GM12878 (cell line): ENCODE measurements around the gene OR4D1. TPM values are rescaled to one million over a fixed set of nuclear protein-coding genes. Genes with fewer than 3 reads are reported as not detected.

Source experiments
- ATAC-seq: fragments of 200-7000 bp; cut with Tn5 transposase; 3 replicates; pipeline ENCODE4 v1.9.1; 2020; ENCODE audit warnings: mild to moderate bottlenecking, moderate library complexity
- BruUV-seq: library from RNA; stranded (reverse); fragments of 400-500 nt; replicated peaks from 2 replicates; lab custom pipeline; 2021; lab: Mats Ljungman, UMichigan
- CTCF ChIA-PET: fragments of 300-600 bp; sonication (Branson Sonifier 250); formaldehyde crosslinking; extraction: SDS; loops from one replicate; lab custom pipeline; 2021; ENCODE audit warnings: inconsistent platforms; lab: Yijun Ruan, JAX
- POLR2A ChIA-PET: fragments of 350-600 bp; formaldehyde crosslinking; extraction: SDS; loops from one replicate; lab custom pipeline; 2021; ENCODE audit warnings: inconsistent platforms; lab: Charles Lee
- RAD21 ChIA-PET: fragments of 300-600 bp; sonication (Branson Sonifier 250); formaldehyde crosslinking; loops from one replicate; lab custom pipeline; 2023; ENCODE audit warnings: antibody characterized with exemption; ENCODE audit not compliant: unreplicated experiment; lab: Charles Lee
- SMC1A ChIA-PET: fragments of 300-600 bp; sonication (Branson Sonifier 250); formaldehyde crosslinking; loops from one replicate; lab custom pipeline; 2023; ENCODE audit not compliant: unreplicated experiment, uncharacterized antibody; lab: Charles Lee
- DNase-seq: peaks from one replicate; pipeline ENCODE4 v3.0.0-alpha.2; 2011; ENCODE audit warnings: low read depth, low spot score
- FAIRE-seq: peaks from 3 replicates; lab custom pipeline; 2011; peaks lifted over from hg19 to GRCh38; lab: Jason Lieb, UNC
- H2AFZ ChIP-seq: 2 replicates; pipeline ENCODE4 v1.6.0; 2011; ENCODE audit warnings: low read depth, low read length, control low read depth; ENCODE audit not compliant: control insufficient read depth
- H3K27ac ChIP-seq: 2 replicates; pipeline ENCODE4 v1.5.1; 2011; ENCODE audit warnings: control low read depth; ENCODE audit not compliant: control insufficient read depth, insufficient read depth
- H3K27me3 ChIP-seq, 2 experiments: replicated peaks in 1 of 2; 2 replicates each; pipeline versions ENCODE4 v1.6.0 to v1.6.1; 2011; ENCODE audit warnings: low read length in 1 of 2; ENCODE audit not compliant: control insufficient read depth in 2 of 2, insufficient read depth in 2 of 2
- H3K36me3 ChIP-seq, 2 experiments: 2 replicates each; pipeline ENCODE4 v1.5.1; 2011; ENCODE audit warnings: low read length in 1 of 2; ENCODE audit not compliant: control insufficient read depth in 2 of 2, insufficient read depth in 2 of 2
- H3K4me1 ChIP-seq: 2 replicates; pipeline ENCODE4 v1.6.1; 2011; ENCODE audit warnings: mild to moderate bottlenecking, low read length, moderate library complexity, mixed read lengths; ENCODE audit not compliant: control insufficient read depth, insufficient read depth
- H3K4me2 ChIP-seq: 2 replicates; pipeline ENCODE4 v1.6.0; 2011; ENCODE audit warnings: control low read depth; ENCODE audit not compliant: control insufficient read depth, insufficient read depth
- H3K4me3 ChIP-seq: fragments of 200-600 bp; sonication (generic); 2 replicates; pipeline ENCODE4 v1.5.1; 2016
- H3K79me2 ChIP-seq: 2 replicates; pipeline ENCODE4 v1.6.0; 2011; ENCODE audit warnings: low read length; ENCODE audit not compliant: control insufficient read depth, insufficient read depth
- H3K9ac ChIP-seq: 2 replicates; pipeline ENCODE4 v1.8.0; 2011; ENCODE audit warnings: low read length, control low read depth, mixed read lengths; ENCODE audit not compliant: control insufficient read depth, insufficient read depth
- H3K9me3 ChIP-seq: replicated peaks from 3 replicates; pipeline ENCODE4 v1.5.1; 2011; ENCODE audit warnings: mild to moderate bottlenecking, low read length; ENCODE audit not compliant: control insufficient read depth, insufficient read depth
- H4K20me1 ChIP-seq: 2 replicates; pipeline ENCODE4 v1.6.0; 2011; ENCODE audit not compliant: control insufficient read depth, insufficient read depth
- BCLAF1 ChIP-seq: fragments of 450-650 bp; IDR thresholded peaks from 2 replicates; pipeline ENCODE4 v1.6.1; 2017; ENCODE audit warnings: antibody characterized with exemption, mild to moderate bottlenecking, moderate library complexity
- CREB1 ChIP-seq: IDR thresholded peaks from 2 replicates; pipeline ENCODE4 v1.6.1; 2012; ENCODE audit warnings: low read depth, mild to moderate bottlenecking, inconsistent platforms
- CREM ChIP-seq: IDR thresholded peaks from 2 replicates; pipeline ENCODE4 v1.6.1; 2014; ENCODE audit warnings: antibody characterized with exemption, low read depth
- EED ChIP-seq: sonication (generic); IDR thresholded peaks from 2 replicates; pipeline ENCODE4 v1.6.1; 2016; ENCODE audit warnings: antibody characterized with exemption, low read depth
- FOXM1 ChIP-seq: IDR thresholded peaks from 2 replicates; pipeline ENCODE4 v1.6.1; 2012; ENCODE audit warnings: low read depth, mild to moderate bottlenecking, inconsistent platforms, low read length, moderate library complexity
- HCFC1 ChIP-seq: fragments of 150-350 bp; IDR thresholded peaks from 2 replicates; pipeline ENCODE4 v1.6.1; 2014; ENCODE audit warnings: low read length
- IRF4 ChIP-seq: IDR thresholded peaks from 2 replicates; pipeline ENCODE4 v1.6.1; 2011; ENCODE audit warnings: low read depth, low read length
- MYB ChIP-seq: fragments of 150-350 bp; IDR thresholded peaks from 2 replicates; pipeline ENCODE4 v1.6.1; 2014; ENCODE audit warnings: mild to moderate bottlenecking, low read depth, low read length, borderline replicate concordance
- NR2C2 ChIP-seq: IDR thresholded peaks from 2 replicates; pipeline ENCODE4 v1.6.1; 2011; ENCODE audit warnings: borderline replicate concordance, low read depth; ENCODE audit not compliant: control insufficient read depth, insufficient read length
- PML ChIP-seq: IDR thresholded peaks from 2 replicates; pipeline ENCODE4 v1.6.1; 2012; ENCODE audit warnings: low read length, inconsistent platforms
- POLR2A ChIP-seq: IDR thresholded peaks from 2 replicates; pipeline ENCODE4 v1.6.1; 2011; ENCODE audit warnings: low read depth, mild to moderate bottlenecking, low read length
- RB1 ChIP-seq: fragments of 450-650 bp; formaldehyde crosslinking; IDR thresholded peaks from 2 replicates; pipeline ENCODE4 v1.6.1; 2017; ENCODE audit warnings: mild to moderate bottlenecking, borderline replicate concordance
- RELA ChIP-seq: fragments of 450-650 bp; IDR thresholded peaks from 2 replicates; pipeline ENCODE4 v1.8.0; 2014; ENCODE audit warnings: borderline replicate concordance; ENCODE audit not compliant: partially characterized antibody
- SMAD5 ChIP-seq: IDR thresholded peaks from 2 replicates; pipeline ENCODE4 v1.6.1; 2016; ENCODE audit warnings: antibody characterized with exemption, low read depth
- TCF3 ChIP-seq: IDR thresholded peaks from 2 replicates; pipeline ENCODE4 v1.6.1; 2012; ENCODE audit warnings: low read depth, mild to moderate bottlenecking, low read length, borderline replicate concordance; ENCODE audit not compliant: insufficient read depth
- WRNIP1 ChIP-seq: IDR thresholded peaks from 2 replicates; pipeline ENCODE4 v1.6.1; 2011; ENCODE audit warnings: low read depth, low read length, improper control_type of control experiment, borderline replicate concordance
- ZNF217 ChIP-seq: fragments of 450-650 bp; IDR thresholded peaks from 2 replicates; pipeline ENCODE4 v1.6.1; 2017; ENCODE audit warnings: antibody characterized with exemption, mild to moderate bottlenecking
- ZNF384 ChIP-seq: IDR thresholded peaks from 2 replicates; pipeline ENCODE4 v1.6.1; 2012; ENCODE audit warnings: low read depth, mild to moderate bottlenecking, low read length, improper control_type of control experiment, borderline replicate concordance
- WGBS: methylation state at CpG from one replicate; pipeline ENCODE4 v1.1.6; 2016; ENCODE audit warnings: low lambda C conversion rate; ENCODE audit not compliant: insufficient replicate concordance, insufficient coverage; ENCODE audit errors: missing lambda C conversion rate; 5-methylcytosine and 5-hydroxymethylcytosine counted together
- in situ Hi-C: fragments of 300-500 bp; cut with MboI; formaldehyde crosslinking; loops from 9 replicates; pipeline ENCODE4 v1.14.3; 2018; ENCODE audit warnings: mixed read lengths
- intact Hi-C: fragments of 100-400 bp; cut with micrococcal nuclease; formaldehyde crosslinking; loops from one replicate; pipeline ENCODE4 v1.14.2; 2022; ENCODE audit not compliant: unreplicated experiment
- polyA plus RNA-seq, 11 experiments: library from polyadenylated mRNA; depleted of rRNA in 4 of 11; unstranded in 6 of 11; stranded (reverse) in 5 of 11; fragments of >200 nt; fragmentation: Nextera tagmentation in 4 of 11; fragmentation: Illumina TruSeq in 1 of 11; extraction: Ambion mirVana in 4 of 11; extraction: Trizol in 1 of 11; gene quantifications; 1 replicate in 1 of 11; 2 replicates in 10 of 11; pipeline versions ENCODE4 v1.2.1 to v1.2.3, GENCODE V29; 2011 to 2016; ENCODE audit warnings: inconsistent platforms in 2 of 11, missing spikeins in 2 of 11, low read depth in 1 of 11
- total RNA-seq, 4 experiments: library from RNA; depleted of rRNA in 3 of 4; stranded (reverse); fragments of >200 nt in 3 of 4; fragmentation: Illumina TruSeq in 1 of 4; extraction: Trizol in 1 of 4; gene quantifications; 2 replicates each; pipeline versions ENCODE4 v1.2.1 to v1.2.3, GENCODE V29; 2013 to 2021

The OR4D1 gene
- total and polyA plus RNA-seq, 10 of the 15 experiments (the other 5 are each of a cell fraction or from before 2014, with no cell fraction given) = not detected

DNA sequence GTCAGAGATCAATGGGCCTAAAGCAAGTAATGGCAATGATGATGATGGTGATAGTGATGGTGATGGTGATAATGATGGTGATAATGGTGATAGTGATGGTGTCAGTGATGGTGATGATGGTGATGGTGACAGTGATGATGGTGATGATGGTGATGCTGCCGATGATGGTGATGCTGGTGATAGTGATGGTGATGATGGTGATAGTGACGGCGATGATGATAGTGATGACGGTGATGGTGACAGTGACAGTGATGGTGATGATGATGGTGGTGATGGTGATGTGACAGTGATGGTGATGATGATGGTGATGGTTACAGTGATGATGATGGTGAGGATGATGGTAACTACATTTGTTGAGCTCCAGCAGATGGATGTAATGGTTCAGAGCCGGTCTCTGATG lies 30.8 kb upstream of the OR4D1 start:
- H3K9ac ChIP-seq = no peak overlapping the region
- no peaks in the 10 kb centered on the region for H3K36me3 ChIP-seq
- peaks cover 0 to 3% of the 10 kb centered on the region in 2 experiments; a peak in 1 of 4 replicates for H3K27me3 ChIP-seq
- H3K4me1 ChIP-seq = no peaks in the 10 kb centered on the region
- H3K27ac ChIP-seq = no peak overlapping the region
- no peak for DNase-seq
- POLR2A ChIA-PET = no interaction called here
- SMC1A ChIA-PET = no interaction called here
- in situ Hi-C loops (loop anchor here (5.0 kb wide), 1 partner anchor 265 kb away; the partner anchor contains the start of gene MRPS23), intact Hi-C loops (no loop called here)
- no peak overlapping the region for H2AFZ ChIP-seq
- FAIRE-seq = no peak
- no peak overlapping the region for H3K4me2 ChIP-seq
- no peak overlapping the region for H3K4me3 ChIP-seq
- no peaks in the 10 kb centered on the region for H3K9me3 ChIP-seq
- H3K79me2 ChIP-seq = no peaks in the 10 kb centered on the region
- H4K20me1 ChIP-seq = no peaks in the 10 kb centered on the region
- 34% methylated on average over 5 of the region's 5 CpGs for WGBS
- no TSS peak for BruUV-seq
- TF ChIP-seq ZNF384 (no peak), NR2C2 (peak; percentile 30)
- RAD21 ChIA-PET = no interaction called here
- CTCF ChIA-PET = interaction anchor here (1.5 kb wide), 1 partner anchor 259 kb away, joined by 4 read pairs; no protein-coding TSS in a partner anchor
- no peak for ATAC-seq

DNA sequence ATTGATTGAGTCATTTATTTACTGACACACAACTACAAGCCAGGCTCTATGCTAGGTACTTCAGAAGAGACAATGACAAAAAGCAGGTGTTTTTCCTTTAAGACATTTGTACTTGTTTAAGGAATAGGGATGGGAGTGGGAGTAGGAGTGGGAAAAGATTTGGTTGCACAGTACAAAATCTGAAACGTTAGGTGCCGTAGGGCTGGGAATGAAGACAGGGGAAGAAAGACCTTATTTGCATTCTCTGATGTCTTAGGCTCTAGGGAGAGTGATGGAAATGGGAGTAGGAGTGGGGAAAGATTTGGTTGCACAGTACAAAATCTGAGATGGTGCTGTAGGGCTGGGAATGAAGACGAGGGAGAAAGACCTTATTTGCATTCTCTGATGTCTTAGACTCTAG lies 28.7 kb upstream of the OR4D1 start:
- CTCF ChIA-PET = no interaction called here
- no peak overlapping the region for H3K27ac ChIP-seq
- no peak overlapping the region for H2AFZ ChIP-seq
- H3K9me3 ChIP-seq = no peaks in the 10 kb centered on the region
- no peaks in the 10 kb centered on the region for H4K20me1 ChIP-seq
- BruUV-seq = no TSS peak
- RAD21 ChIA-PET = no interaction called here
- DNase-seq (no peak), ATAC-seq (no peak), FAIRE-seq (no peak)
- POLR2A ChIA-PET = no interaction called here
- H3K4me1 ChIP-seq = no peaks in the 10 kb centered on the region
- no peak overlapping the region for H3K9ac ChIP-seq
- SMC1A ChIA-PET = no interaction called here
- in situ Hi-C loops = loop anchor here (5.0 kb wide), 1 partner anchor 267 kb away; the partner anchor contains the start of gene MRPS23
- H3K4me3 ChIP-seq = no peak overlapping the region
- WGBS = 17% methylated on average over 3 of the region's 3 CpGs
- no peaks in the 10 kb centered on the region for H3K79me2 ChIP-seq
- H3K27me3 ChIP-seq = no peaks in the 10 kb centered on the region; a peak in 1 of 4 replicates
- no peaks in the 10 kb centered on the region for H3K36me3 ChIP-seq
- H3K4me2 ChIP-seq = no peak overlapping the region
- intact Hi-C loops = no loop called here
- no peak for TF ChIP-seq NR2C2
- TF ChIP-seq HCFC1 = no peak
- no peak for TF ChIP-seq RELA
- no peak for TF ChIP-seq BCLAF1
- no peak for TF ChIP-seq FOXM1
- TF ChIP-seq WRNIP1 = no peak
- no peak for TF ChIP-seq CREM
- no peak for TF ChIP-seq EED
- no peak for TF ChIP-seq ZNF217
- no peak for TF ChIP-seq POLR2A
- no peak for TF ChIP-seq TCF3
- TF ChIP-seq CREB1 = no peak
- no peak for TF ChIP-seq PML
- no peak for TF ChIP-seq RB1
- no peak for TF ChIP-seq SMAD5
- TF ChIP-seq IRF4 = no peak
- no peak for TF ChIP-seq MYB
